DOHH2 (cell line): ENCODE data around the gene CYP4A22.

Experiments
- H3F3A ChIP-seq: fragments of 200-600 bp; sonication (generic), shearing (Covaris generic); 2 replicates; pipeline ENCODE4 v1.6.0; 2016; ENCODE audit warnings: antibody characterized with exemption, mild to moderate bottlenecking; ENCODE audit not compliant: control insufficient read depth, insufficient read depth
- H3K27ac ChIP-seq: fragments of 200-600 bp; sonication (generic); 2 replicates; pipeline ENCODE4 v1.5.1; 2014; ENCODE audit warnings: low read depth, mild to moderate bottlenecking, low read length, moderate library complexity
- H3K27me3 ChIP-seq: fragments of 200-600 bp; sonication (generic); 2 replicates; pipeline ENCODE4 v1.6.1; 2014; ENCODE audit warnings: mild to moderate bottlenecking, low read length, mixed read lengths; ENCODE audit not compliant: control insufficient read depth
- H3K36me3 ChIP-seq: fragments of 200-600 bp; sonication (generic); 2 replicates; pipeline ENCODE4 v1.6.1; 2014; ENCODE audit warnings: mild to moderate bottlenecking, low read length, moderate library complexity, mixed read lengths; ENCODE audit not compliant: control insufficient read depth
- H3K4me1 ChIP-seq: fragments of 200-600 bp; sonication (generic); 2 replicates; pipeline ENCODE4 v1.6.1; 2014; ENCODE audit warnings: mild to moderate bottlenecking, low read length, mixed read lengths; ENCODE audit not compliant: control insufficient read depth
- H3K4me2 ChIP-seq: fragments of 200-600 bp; sonication (generic); 2 replicates; pipeline ENCODE4 v1.6.0; 2014; ENCODE audit warnings: mild to moderate bottlenecking, low read length, moderate library complexity
- H3K4me3 ChIP-seq: fragments of 200-600 bp; sonication (generic); 2 replicates; pipeline ENCODE4 v1.5.1; 2014; ENCODE audit warnings: mild to moderate bottlenecking, low read length, mixed read lengths
- H3K79me2 ChIP-seq: fragments of 200-600 bp; sonication (generic); 2 replicates; pipeline ENCODE4 v1.6.1; 2014; ENCODE audit warnings: mild to moderate bottlenecking, low read length, mixed read lengths; ENCODE audit not compliant: control insufficient read depth
- H3K9me2 ChIP-seq: fragments of 200-600 bp; sonication (generic); replicated peaks from 2 replicates; pipeline ENCODE4 v1.6.1; 2014; ENCODE audit warnings: mild to moderate bottlenecking, low read length, mixed read lengths; ENCODE audit not compliant: control insufficient read depth
- H3K9me3 ChIP-seq: fragments of 200-600 bp; sonication (generic); 2 replicates; pipeline ENCODE4 v1.6.1; 2014; ENCODE audit warnings: antibody characterized with exemption, low read length, mixed read lengths; ENCODE audit not compliant: control insufficient read depth, insufficient read depth
- H4K20me1 ChIP-seq: fragments of 200-600 bp; sonication (generic); 2 replicates; pipeline ENCODE4 v1.6.0; 2014; ENCODE audit warnings: low read depth, mild to moderate bottlenecking, antibody characterized with exemption, low read length, moderate library complexity; ENCODE audit not compliant: control insufficient read depth, insufficient read depth
- CTCF ChIP-seq: fragments of 200-600 bp; sonication (generic); IDR thresholded peaks from one replicate; pipeline ENCODE4 v1.5.1; 2014; ENCODE audit warnings: antibody characterized with exemption, mild to moderate bottlenecking, low read depth, low read length; ENCODE audit not compliant: poor library complexity, severe bottlenecking
- EZH2phosphoT487 ChIP-seq: fragments of 200-600 bp; sonication (generic); IDR thresholded peaks from 2 replicates; pipeline ENCODE4 v1.6.1; 2017; ENCODE audit warnings: borderline replicate concordance, mild to moderate bottlenecking, antibody characterized with exemption, low read length, moderate library complexity, mixed read lengths

The CYP4A22 gene

GRCh38 chr1:47183308-47184089 lies 46.3 kb downstream of the CYP4A22 start:
- H3K36me3 ChIP-seq = no peaks in the 10 kb centered on the region
- H3K27me3 ChIP-seq = peaks cover 12% of the 10 kb centered on the region
- H3K4me2 ChIP-seq = no peak overlapping the region
- no peaks in the 10 kb centered on the region for H4K20me1 ChIP-seq
- no peaks in the 10 kb centered on the region for H3K9me2 ChIP-seq
- no peak overlapping the region for H3K4me3 ChIP-seq
- H3K79me2 ChIP-seq = no peaks in the 10 kb centered on the region
- no peak for TF ChIP-seq EZH2phosphoT487
- H3K4me1 ChIP-seq = peaks cover 4% of the 10 kb centered on the region
- no peaks in the 10 kb centered on the region for H3K9me3 ChIP-seq
- H3F3A ChIP-seq = no peaks in the 10 kb centered on the region
- no peak overlapping the region for H3K27ac ChIP-seq

DNA sequence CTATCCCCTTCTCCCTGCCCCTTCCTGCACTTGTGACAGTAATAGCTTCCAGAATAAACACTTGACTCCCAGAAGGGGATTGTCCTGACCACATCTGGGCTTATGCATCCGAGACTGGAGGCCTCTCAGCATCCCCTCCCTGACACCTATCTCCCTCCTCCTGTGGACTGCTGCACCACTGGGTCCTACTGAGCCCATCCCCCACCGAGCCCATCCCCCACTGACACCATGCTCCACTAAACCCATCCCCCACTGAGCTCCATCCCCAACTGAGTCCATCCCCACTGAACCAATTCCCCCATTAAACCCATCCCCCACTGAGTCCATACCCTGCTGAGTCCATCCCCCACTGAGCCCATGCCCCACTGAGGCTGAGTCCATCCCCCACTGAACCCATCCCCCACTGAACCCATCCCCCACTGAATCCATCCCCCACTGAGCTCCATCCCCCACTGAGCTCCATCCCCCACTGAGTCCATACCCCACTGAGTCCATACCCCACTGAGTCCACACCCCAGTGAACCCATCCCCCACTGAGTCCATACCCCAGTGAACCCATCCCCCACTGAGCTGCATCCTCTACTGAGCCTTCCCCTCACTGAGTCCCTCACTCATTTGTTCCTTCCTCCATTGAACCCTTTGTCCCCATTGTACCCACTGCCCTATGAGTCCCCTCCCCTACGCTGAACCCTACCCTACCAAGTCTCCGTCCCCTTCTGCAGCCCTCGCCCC lies 47.0 kb downstream of the CYP4A22 start:
- no peak overlapping the region for H3K4me2 ChIP-seq
- no peaks in the 10 kb centered on the region for H3K36me3 ChIP-seq
- H3K4me1 ChIP-seq = peaks cover 3% of the 10 kb centered on the region
- H3K9me2 ChIP-seq = no peaks in the 10 kb centered on the region
- H3K4me3 ChIP-seq = no peak overlapping the region
- H3K79me2 ChIP-seq = no peaks in the 10 kb centered on the region
- TF ChIP-seq EZH2phosphoT487 (no peak), CTCF (no peak)
- no peak overlapping the region for H3K27ac ChIP-seq
- no peaks in the 10 kb centered on the region for H3F3A ChIP-seq
- H3K9me3 ChIP-seq = no peaks in the 10 kb centered on the region
- H4K20me1 ChIP-seq = no peaks in the 10 kb centered on the region
- peaks cover 12% of the 10 kb centered on the region for H3K27me3 ChIP-seq

DNA sequence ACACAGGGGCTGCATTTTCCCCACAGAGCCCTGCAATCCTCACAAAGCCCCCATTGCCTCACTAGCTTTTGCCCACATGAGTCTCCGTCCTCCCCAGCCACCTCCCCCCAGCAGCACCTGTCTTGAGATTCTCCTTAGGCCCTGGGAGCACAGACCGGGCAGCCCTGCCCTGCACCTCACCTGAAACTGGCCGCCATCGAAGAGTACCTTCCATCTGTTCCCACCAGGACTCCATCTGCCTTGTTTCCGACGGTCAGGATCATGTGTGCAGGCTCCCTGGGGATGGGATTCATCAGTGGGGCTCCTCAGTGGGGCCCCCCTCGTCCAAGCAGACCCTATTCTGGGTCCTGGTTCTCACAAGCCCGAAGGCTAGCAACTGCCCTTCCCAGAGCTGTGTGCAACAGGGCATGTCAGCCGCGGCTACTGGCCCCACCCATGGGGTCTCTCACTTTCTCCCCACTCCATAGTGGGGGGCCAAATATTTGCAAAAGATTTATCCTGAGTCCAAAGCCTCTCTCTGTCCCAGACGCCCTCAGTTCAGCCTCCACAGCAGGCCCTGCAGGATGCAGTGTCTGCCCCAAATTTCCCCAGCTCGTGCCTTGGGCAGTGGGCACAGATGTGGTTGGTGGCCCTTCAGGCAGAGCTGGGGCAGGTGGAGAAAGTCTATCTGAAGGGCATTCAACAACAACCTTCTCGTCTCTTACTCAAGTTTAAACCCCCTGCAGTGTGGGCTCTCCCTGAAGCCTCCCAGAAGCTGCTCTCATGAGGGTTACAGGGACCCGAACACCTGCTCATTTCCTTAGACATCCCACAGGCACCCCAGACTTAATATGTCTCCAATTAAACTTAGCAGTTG lies 47.8 kb downstream of the CYP4A22 start:
- TF ChIP-seq EZH2phosphoT487 (no peak), CTCF (no peak)
- H3K79me2 ChIP-seq = no peaks in the 10 kb centered on the region
- H3F3A ChIP-seq = no peaks in the 10 kb centered on the region
- no peak overlapping the region for H3K4me3 ChIP-seq
- H3K27me3 ChIP-seq = peaks cover 9% of the 10 kb centered on the region
- H3K4me1 ChIP-seq = no peaks in the 10 kb centered on the region
- H4K20me1 ChIP-seq = no peaks in the 10 kb centered on the region
- H3K36me3 ChIP-seq = no peaks in the 10 kb centered on the region
- H3K9me3 ChIP-seq = no peaks in the 10 kb centered on the region
- no peaks in the 10 kb centered on the region for H3K9me2 ChIP-seq
- no peak overlapping the region for H3K27ac ChIP-seq
- no peak overlapping the region for H3K4me2 ChIP-seq
